Stomach (tissue), 4 donors: Measurements from ENCODE around the gene YY1AP1.

Experiments
- CTCF ChIP-seq, 7 experiments: fragments of 450-650 bp in 4 of 7; fragments of 200-600 bp in 3 of 7; sonication (generic) in 3 of 7; IDR thresholded peaks; one replicate each; pipeline ENCODE4 v1.5.1; 2016 to 2019; ENCODE audit warnings: antibody characterized with exemption in 7 of 7, control low read depth in 2 of 7, mild to moderate bottlenecking in 1 of 7
- EP300 ChIP-seq: sonication (generic); formaldehyde crosslinking; IDR thresholded peaks from one replicate; pipeline ENCODE4 v1.6.1; 2017; ENCODE audit warnings: antibody characterized with exemption
- POLR2A ChIP-seq, 4 donors: fragments of 450-650 bp; IDR thresholded peaks; one replicate each; pipeline ENCODE4 v1.6.1; 2016; ENCODE audit warnings: antibody characterized with exemption in 4 of 4, control low read depth in 2 of 4, mild to moderate bottlenecking in 1 of 4, moderate library complexity in 1 of 4
- POLR2AphosphoS5 ChIP-seq, 3 donors: sonication (generic); formaldehyde crosslinking; IDR thresholded peaks; one replicate each; pipeline ENCODE4 v1.6.1; 2016; ENCODE audit warnings: antibody characterized with exemption in 3 of 3

DNA sequence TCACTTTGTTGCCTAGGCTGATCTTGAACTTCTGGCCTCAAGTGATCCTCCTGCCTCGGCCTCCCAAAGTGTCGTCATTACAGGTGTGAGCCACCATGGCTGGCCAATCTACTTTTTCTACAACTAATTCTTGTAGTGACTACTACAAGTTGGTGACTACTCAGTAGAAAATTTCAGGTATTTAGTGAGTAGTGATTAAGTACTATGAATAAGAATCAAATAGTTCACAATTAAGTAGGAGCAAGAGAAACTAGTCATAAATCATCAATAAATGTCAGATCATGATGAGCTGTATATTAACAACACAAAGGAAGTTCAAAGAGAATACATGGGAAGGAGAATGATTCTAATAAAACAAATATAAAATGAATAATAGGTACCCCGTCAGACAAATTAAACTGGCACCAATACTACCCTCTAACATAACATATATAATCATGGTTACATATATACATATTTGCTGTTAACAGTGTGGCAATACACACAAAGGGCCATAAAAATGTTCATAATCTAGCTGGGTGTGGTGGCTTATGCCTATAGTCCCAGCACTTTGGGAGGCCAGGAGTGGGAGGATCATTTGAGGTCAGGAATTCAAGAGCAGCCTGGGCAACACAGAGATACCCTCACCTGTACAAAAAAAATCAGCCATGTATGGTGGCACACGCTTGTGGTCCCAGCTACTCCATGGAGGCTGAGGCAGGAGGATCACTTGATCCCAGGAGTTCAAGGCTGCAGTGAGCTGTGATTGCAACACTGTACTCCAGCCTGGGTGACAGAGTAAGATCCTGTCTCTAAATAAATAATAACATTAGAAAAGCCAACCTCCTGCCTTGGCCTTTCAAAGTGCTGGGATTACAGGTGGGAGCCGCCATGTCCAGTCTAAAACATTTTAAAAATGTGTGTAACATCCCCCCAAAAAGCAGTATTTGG lies 19.1 kb downstream of the YY1AP1 start:
- no peak for TF ChIP-seq CTCF (IDR thresholded peaks at IDR 0.05)
- TF ChIP-seq POLR2A (IDR thresholded peaks at IDR 0.05) = no peak
- TF ChIP-seq POLR2AphosphoS5 (IDR thresholded peaks at IDR 0.05) = no peak
- TF ChIP-seq EP300 = no peak
